HFF-Myc (cell line): ENCODE results near the gene ABCA1.

Experiments used
- DNase-seq: peaks from one replicate; pipeline ENCODE4 v3.0.0-alpha.2; 2011; ENCODE audit warnings: low read depth; ENCODE audit errors: extremely low read depth
- H3K4me3 ChIP-seq: replicated peaks from 2 replicates; pipeline ENCODE4 v1.5.1; 2011; ENCODE audit warnings: low read depth, mild to moderate bottlenecking, control low read depth, low read length
- CTCF ChIP-seq: IDR thresholded peaks from 2 replicates; pipeline ENCODE4 v1.5.1; 2012; ENCODE audit warnings: mild to moderate bottlenecking, low read depth, low read length, control low read depth; ENCODE audit errors: missing control alignments

Gene ABCA1

GRCh38 chr9:104882566-104882965, 45.4 kb downstream of the ABCA1 start:
- no peak for DNase-seq
- no peak for TF ChIP-seq CTCF
- no peak overlapping the region for H3K4me3 ChIP-seq

- TF ChIP-seq CTCF, result no peak
- no peak for DNase-seq
- H3K4me3 ChIP-seq, result no peak overlapping the region
These were observed 45.9 kb downstream of the ABCA1 start for GRCh38 chr9:104882086-104882485.

DNA sequence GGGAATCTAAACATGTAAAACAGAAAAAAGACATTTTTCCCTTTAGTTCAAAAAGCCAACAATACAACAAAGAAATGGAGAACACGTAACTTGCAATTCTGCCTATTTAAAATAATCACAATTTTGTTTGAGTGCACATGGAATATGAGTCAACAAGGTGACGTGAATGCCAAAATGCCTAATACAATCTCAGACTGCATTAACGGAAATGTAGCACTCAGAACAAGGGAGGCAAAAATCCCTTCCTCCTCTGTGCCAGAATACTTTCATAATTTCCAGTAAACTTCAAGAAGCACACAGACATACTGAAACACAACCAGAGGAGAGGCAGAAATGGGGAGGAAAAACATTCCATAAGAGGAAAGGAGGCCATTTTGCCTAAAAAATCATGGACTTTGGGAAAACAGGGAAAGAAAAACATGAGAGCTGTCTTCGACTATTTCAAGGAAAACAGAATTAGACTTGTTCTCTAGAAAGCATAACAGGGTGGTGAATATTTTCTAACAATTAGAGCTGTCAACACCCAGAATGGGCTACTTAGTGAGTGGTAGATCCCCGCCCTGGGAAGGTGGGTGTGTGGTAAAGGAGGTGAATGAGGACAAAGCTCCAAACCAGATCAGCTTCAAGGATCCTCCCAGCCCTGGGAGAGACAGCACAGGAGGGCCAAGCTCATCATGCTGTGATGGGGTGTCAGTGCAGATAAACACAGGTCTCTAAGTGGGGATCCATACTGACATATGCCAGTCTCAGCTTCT, 48.2 kb downstream of the ABCA1 start:
- DNase-seq, result no peak
- H3K4me3 ChIP-seq, result no peak overlapping the region
- TF ChIP-seq CTCF, result no peak

GRCh38 chr9:104876587-104876986, 51.4 kb downstream of the ABCA1 start:
- no peak for DNase-seq
- H3K4me3 ChIP-seq, result no peak overlapping the region
- TF ChIP-seq CTCF, result no peak

DNA sequence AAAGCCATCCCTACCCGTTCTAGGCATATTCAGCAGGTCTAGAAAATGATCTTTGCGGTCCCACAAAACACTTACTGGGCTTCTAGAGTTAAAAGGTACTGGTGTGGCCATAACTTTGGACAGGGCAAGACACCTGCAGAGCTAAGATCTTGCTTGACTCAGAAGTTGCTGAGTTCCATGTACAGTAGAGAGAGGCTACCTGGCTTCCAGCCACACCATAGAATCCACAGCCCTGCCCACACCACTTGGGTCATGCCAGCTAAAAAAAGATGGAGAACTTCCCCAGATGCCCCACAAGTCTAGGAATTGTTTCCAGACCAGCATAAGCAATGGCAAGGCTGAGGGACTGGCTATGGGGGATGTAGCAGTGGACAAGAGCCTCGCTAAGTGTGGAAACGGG, 52.1 kb downstream of the ABCA1 start:
- H3K4me3 ChIP-seq, result no peak overlapping the region
- no peak for TF ChIP-seq CTCF
- DNase-seq, result no peak

DNA sequence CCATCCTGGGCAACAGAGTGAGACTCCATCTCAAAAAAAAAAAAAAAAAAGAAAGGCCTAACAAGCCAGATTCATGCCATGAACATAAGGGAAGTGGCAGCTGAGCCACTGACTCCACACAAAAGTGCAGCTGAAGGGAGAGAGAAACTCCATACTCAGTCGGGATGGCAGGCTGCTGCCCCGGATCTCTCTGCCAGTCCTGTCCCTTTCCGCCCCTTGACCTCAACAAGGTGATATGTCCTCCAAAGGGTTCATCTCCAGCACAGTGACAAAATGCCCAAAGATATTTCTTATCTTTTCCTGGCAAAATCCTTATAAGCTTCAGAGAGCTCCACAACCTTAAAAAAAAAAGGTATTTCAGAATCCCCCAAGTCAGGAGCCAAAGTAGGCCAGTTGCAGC, 52.6 kb downstream of the ABCA1 start:
- no peak for DNase-seq
- TF ChIP-seq CTCF, result no peak
- no peak overlapping the region for H3K4me3 ChIP-seq

DNA sequence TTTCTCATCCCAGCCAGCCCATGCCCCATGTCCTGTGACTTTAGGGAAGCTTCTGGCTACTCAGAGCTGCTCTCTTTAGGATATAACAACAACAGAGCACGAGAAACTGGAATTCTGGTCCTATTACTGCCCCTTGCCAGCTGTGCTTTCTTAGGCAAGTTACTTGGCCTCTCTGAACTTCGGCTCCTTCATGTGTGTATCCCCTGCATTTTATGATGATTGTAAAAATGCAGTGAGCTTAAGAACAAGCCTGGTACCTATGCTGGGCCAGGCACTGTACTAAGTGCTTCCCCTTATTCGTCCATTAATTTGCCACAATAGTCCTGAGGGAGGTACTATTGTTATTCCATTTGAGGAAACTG, 54.5 kb downstream of the ABCA1 start:
- no peak overlapping the region for H3K4me3 ChIP-seq
- no peak for TF ChIP-seq CTCF
- DNase-seq, result no peak
